GM12878 (cell line): ENCODE measurements around the gene SORCS1. TPM values are rescaled to one million over a fixed set of nuclear protein-coding genes. Genes with fewer than 3 reads are reported as not detected.

Experiments used
- ATAC-seq: fragments of 200-7000 bp; cut with Tn5 transposase; 3 replicates; pipeline ENCODE4 v1.9.1; 2020; ENCODE audit warnings: mild to moderate bottlenecking, moderate library complexity
- BruUV-seq: library from RNA; stranded (reverse); fragments of 400-500 nt; replicated peaks from 2 replicates; lab custom pipeline; 2021; lab: Mats Ljungman, UMichigan
- CTCF ChIA-PET: fragments of 300-600 bp; sonication (Branson Sonifier 250); formaldehyde crosslinking; extraction: SDS; loops from one replicate; lab custom pipeline; 2021; ENCODE audit warnings: inconsistent platforms; lab: Yijun Ruan, JAX
- POLR2A ChIA-PET: fragments of 350-600 bp; formaldehyde crosslinking; extraction: SDS; loops from one replicate; lab custom pipeline; 2021; ENCODE audit warnings: inconsistent platforms; lab: Charles Lee
- RAD21 ChIA-PET: fragments of 300-600 bp; sonication (Branson Sonifier 250); formaldehyde crosslinking; loops from one replicate; lab custom pipeline; 2023; ENCODE audit warnings: antibody characterized with exemption; ENCODE audit not compliant: unreplicated experiment; lab: Charles Lee
- SMC1A ChIA-PET: fragments of 300-600 bp; sonication (Branson Sonifier 250); formaldehyde crosslinking; loops from one replicate; lab custom pipeline; 2023; ENCODE audit not compliant: unreplicated experiment, uncharacterized antibody; lab: Charles Lee
- DNase-seq: peaks from one replicate; pipeline ENCODE4 v3.0.0-alpha.2; 2011; ENCODE audit warnings: low read depth, low spot score
- FAIRE-seq: peaks from 3 replicates; lab custom pipeline; 2011; peaks lifted over from hg19 to GRCh38; lab: Jason Lieb, UNC
- H2AFZ ChIP-seq: 2 replicates; pipeline ENCODE4 v1.6.0; 2011; ENCODE audit warnings: low read depth, low read length, control low read depth; ENCODE audit not compliant: control insufficient read depth
- H3K27ac ChIP-seq: 2 replicates; pipeline ENCODE4 v1.5.1; 2011; ENCODE audit warnings: control low read depth; ENCODE audit not compliant: control insufficient read depth, insufficient read depth
- H3K27me3 ChIP-seq, 2 experiments: replicated peaks in 1 of 2; 2 replicates each; pipeline versions ENCODE4 v1.6.0 to v1.6.1; 2011; ENCODE audit warnings: low read length in 1 of 2; ENCODE audit not compliant: control insufficient read depth in 2 of 2, insufficient read depth in 2 of 2
- H3K36me3 ChIP-seq, 2 experiments: 2 replicates each; pipeline ENCODE4 v1.5.1; 2011; ENCODE audit warnings: low read length in 1 of 2; ENCODE audit not compliant: control insufficient read depth in 2 of 2, insufficient read depth in 2 of 2
- H3K4me1 ChIP-seq: 2 replicates; pipeline ENCODE4 v1.6.1; 2011; ENCODE audit warnings: mild to moderate bottlenecking, low read length, moderate library complexity, mixed read lengths; ENCODE audit not compliant: control insufficient read depth, insufficient read depth
- H3K4me2 ChIP-seq: 2 replicates; pipeline ENCODE4 v1.6.0; 2011; ENCODE audit warnings: control low read depth; ENCODE audit not compliant: control insufficient read depth, insufficient read depth
- H3K4me3 ChIP-seq: fragments of 200-600 bp; sonication (generic); 2 replicates; pipeline ENCODE4 v1.5.1; 2016
- H3K79me2 ChIP-seq: 2 replicates; pipeline ENCODE4 v1.6.0; 2011; ENCODE audit warnings: low read length; ENCODE audit not compliant: control insufficient read depth, insufficient read depth
- H3K9ac ChIP-seq: 2 replicates; pipeline ENCODE4 v1.8.0; 2011; ENCODE audit warnings: low read length, control low read depth, mixed read lengths; ENCODE audit not compliant: control insufficient read depth, insufficient read depth
- H3K9me3 ChIP-seq: replicated peaks from 3 replicates; pipeline ENCODE4 v1.5.1; 2011; ENCODE audit warnings: mild to moderate bottlenecking, low read length; ENCODE audit not compliant: control insufficient read depth, insufficient read depth
- H4K20me1 ChIP-seq: 2 replicates; pipeline ENCODE4 v1.6.0; 2011; ENCODE audit not compliant: control insufficient read depth, insufficient read depth
- ATF3 ChIP-seq: IDR thresholded peaks from 2 replicates; pipeline ENCODE4 v1.6.1; 2011; ENCODE audit warnings: low read depth, mild to moderate bottlenecking, low read length, moderate library complexity, borderline replicate concordance; ENCODE audit errors: extremely low read depth
- DPF2 ChIP-seq: fragments of 450-650 bp; IDR thresholded peaks from 2 replicates; pipeline ENCODE4 v1.6.1; 2017; ENCODE audit warnings: mild to moderate bottlenecking
- KAT2A ChIP-seq: conservative IDR thresholded peaks from 2 replicates; pipeline ENCODE4 v1.6.1; 2011; ENCODE audit warnings: low read depth, low read length; ENCODE audit not compliant: control insufficient read depth
- NBN ChIP-seq: fragments of 450-650 bp; IDR thresholded peaks from 2 replicates; pipeline ENCODE4 v1.6.1; 2016
- POLR2A ChIP-seq: IDR thresholded peaks from 2 replicates; pipeline ENCODE4 v1.6.1; 2011; ENCODE audit warnings: low read depth, mild to moderate bottlenecking, low read length
- PRDM15 ChIP-seq: fragments of 450-650 bp; formaldehyde crosslinking; IDR thresholded peaks from 2 replicates; pipeline ENCODE4 v1.4.0; 2020; ENCODE audit warnings: mild to moderate bottlenecking, moderate library complexity
- RAD21 ChIP-seq: IDR thresholded peaks from 2 replicates; pipeline ENCODE4 v1.6.1; 2011; ENCODE audit warnings: mild to moderate bottlenecking, low read depth, low read length, moderate library complexity; ENCODE audit not compliant: insufficient read depth
- SP1 ChIP-seq: IDR thresholded peaks from one replicate; pipeline ENCODE4 v1.6.1; 2011; ENCODE audit warnings: low read depth, low read length
- SUPT20H ChIP-seq: IDR thresholded peaks from 2 replicates; pipeline ENCODE4 v1.6.1; 2011; ENCODE audit warnings: low read depth, mild to moderate bottlenecking, low read length, moderate library complexity, borderline replicate concordance; ENCODE audit not compliant: control insufficient read depth
- SUZ12 ChIP-seq: fragments of 200-600 bp; sonication (generic); IDR thresholded peaks from one replicate; pipeline ENCODE4 v1.6.1; 2018; ENCODE audit warnings: antibody characterized with exemption, mild to moderate bottlenecking; ENCODE audit not compliant: unreplicated experiment
- TCF12 ChIP-seq: IDR thresholded peaks from 2 replicates; pipeline ENCODE4 v1.6.1; 2011; ENCODE audit warnings: low read depth, mild to moderate bottlenecking, low read length
- YBX1 ChIP-seq: fragments of 450-650 bp; IDR thresholded peaks from 2 replicates; pipeline ENCODE4 v1.6.1; 2016; ENCODE audit warnings: antibody characterized with exemption
- WGBS: methylation state at CpG from one replicate; pipeline ENCODE4 v1.1.6; 2016; ENCODE audit warnings: low lambda C conversion rate; ENCODE audit not compliant: insufficient replicate concordance, insufficient coverage; ENCODE audit errors: missing lambda C conversion rate; 5-methylcytosine and 5-hydroxymethylcytosine counted together
- in situ Hi-C: fragments of 300-500 bp; cut with MboI; formaldehyde crosslinking; loops from 9 replicates; pipeline ENCODE4 v1.14.3; 2018; ENCODE audit warnings: mixed read lengths
- intact Hi-C: fragments of 100-400 bp; cut with micrococcal nuclease; formaldehyde crosslinking; loops from one replicate; pipeline ENCODE4 v1.14.2; 2022; ENCODE audit not compliant: unreplicated experiment
- polyA plus RNA-seq, 11 experiments: library from polyadenylated mRNA; depleted of rRNA in 4 of 11; unstranded in 6 of 11; stranded (reverse) in 5 of 11; fragments of >200 nt; fragmentation: Nextera tagmentation in 4 of 11; fragmentation: Illumina TruSeq in 1 of 11; extraction: Ambion mirVana in 4 of 11; extraction: Trizol in 1 of 11; gene quantifications; 1 replicate in 1 of 11; 2 replicates in 10 of 11; pipeline versions ENCODE4 v1.2.1 to v1.2.3, GENCODE V29; 2011 to 2016; ENCODE audit warnings: inconsistent platforms in 2 of 11, missing spikeins in 2 of 11, low read depth in 1 of 11
- total RNA-seq, 4 experiments: library from RNA; depleted of rRNA in 3 of 4; stranded (reverse); fragments of >200 nt in 3 of 4; fragmentation: Illumina TruSeq in 1 of 4; extraction: Trizol in 1 of 4; gene quantifications; 2 replicates each; pipeline versions ENCODE4 v1.2.1 to v1.2.3, GENCODE V29; 2013 to 2021

The SORCS1 gene
- total and polyA plus RNA-seq, 10 of the 15 experiments (the other 5 are each of a cell fraction or from before 2014, with no cell fraction given), result 0.02 to 9.6 (median 0.06) TPM; not detected in 3

- no peaks in the 10 kb centered on the region for H3K36me3 ChIP-seq
- H2AFZ ChIP-seq, result no peak overlapping the region
- intact Hi-C loops, result no loop called here
- H3K4me2 ChIP-seq, result no peak overlapping the region
- no peaks in the 10 kb centered on the region for H4K20me1 ChIP-seq
- no peak overlapping the region for H3K9ac ChIP-seq
- H3K27me3 ChIP-seq, result peaks cover 3 to 6% of the 10 kb centered on the region in 2 experiments
- BruUV-seq, result no TSS peak
- no peak for DNase-seq
- WGBS, result 34% methylated on average over 7 of the region's 7 CpGs
- TF ChIP-seq SP1 (no peak), KAT2A (no peak), RAD21 (no peak), SUZ12 (no peak), PRDM15 (CRISPR knock-in tag) (no peak), TCF12 (no peak), DPF2 (no peak), ATF3 (no peak), YBX1 (no peak), NBN (no peak), POLR2A (no peak), SUPT20H (no peak)
- TF ChIP-seq, all 136 proteins: peak for 0
- H3K9me3 ChIP-seq, result no peaks in the 10 kb centered on the region
- H3K79me2 ChIP-seq, result no peaks in the 10 kb centered on the region
- peak; percentile 50 for ATAC-seq
- no peak overlapping the region for H3K4me3 ChIP-seq
- in situ Hi-C loops, result no loop called here
- H3K27ac ChIP-seq, result no peak overlapping the region
- ChIA-PET SMC1A (interaction anchor here (0.6 kb wide), 1 partner anchor 891 kb away, joined by 4 read pairs; no protein-coding TSS in a partner anchor), RAD21 (no interaction called here), POLR2A (no interaction called here), CTCF (no interaction called here)
- H3K4me1 ChIP-seq, result no peaks in the 10 kb centered on the region
- no peak for FAIRE-seq
Observed at GRCh38 chr10:107163076-107163855, 1.2 kb downstream of the SORCS1 start.
